ENCODE results near the gene RHOB. TPM values are rescaled to one million over a fixed set of nuclear protein-coding genes. Genes with fewer than 3 reads are reported as not detected.
A peak's percentile ranks its signal among the peaks of the same experiment; 100 is the strongest.
"Not testable (repeated sequence)": the region's sequence is repeated elsewhere in the genome, so short reads cannot be mapped to it uniquely, and the experiment has no call there.

RHOB gene
- total RNA-seq, 1 donor from 2014 or later, result 204 TPM

GRCh38 chr2:20411361-20411894, 35.4 kb upstream of the RHOB start:
- Histone ChIP-seq H3K27me3 (ENCODE audit: control insufficient read depth, insufficient read depth, low read length) (no peaks in the 10 kb centered on the region), H3K4me3 (ENCODE audit: low read depth, low read length) (no peak overlapping the region), H3K36me3 (ENCODE audit: control insufficient read depth, insufficient read depth, low read length) (no peaks in the 10 kb centered on the region)
- TF ChIP-seq CTCF (IDR thresholded peaks at IDR 0.05; ENCODE audit: insufficient read depth, low read length, poor library complexity, severe bottlenecking), result peak; percentile 78
- DNase-seq (ENCODE audit: low read depth), result no peak

GRCh38 chr2:20414806-20415205, 32.1 kb upstream of the RHOB start:
- Histone ChIP-seq H3K36me3 (ENCODE audit: control insufficient read depth, insufficient read depth, low read length) (no peaks in the 10 kb centered on the region), H3K4me3 (ENCODE audit: low read depth, low read length) (no peak overlapping the region), H3K27me3 (ENCODE audit: control insufficient read depth, insufficient read depth, low read length) (no peaks in the 10 kb centered on the region)
- TF ChIP-seq CTCF (IDR thresholded peaks at IDR 0.05; ENCODE audit: insufficient read depth, low read length, poor library complexity, severe bottlenecking), result no peak
- DNase-seq (ENCODE audit: low read depth), result no peak

- no peaks in the 10 kb centered on the region for H3K36me3 ChIP-seq (ENCODE audit: control insufficient read depth, insufficient read depth, low read length)
- no peak for TF ChIP-seq CTCF (IDR thresholded peaks at IDR 0.05; ENCODE audit: insufficient read depth, low read length, poor library complexity, severe bottlenecking)
- DNase-seq (ENCODE audit: low read depth), result no peak
- no peaks in the 10 kb centered on the region for H3K27me3 ChIP-seq (ENCODE audit: control insufficient read depth, insufficient read depth, low read length)
- no peak overlapping the region for H3K4me3 ChIP-seq (ENCODE audit: low read depth, low read length)
Measured at GRCh38 chr2:20415511-20415918, 31.4 kb upstream of the RHOB start.

- no peaks in the 10 kb centered on the region for H3K27me3 ChIP-seq (ENCODE audit: control insufficient read depth, insufficient read depth, low read length)
- TF ChIP-seq CTCF (IDR thresholded peaks at IDR 0.05; ENCODE audit: insufficient read depth, low read length, poor library complexity, severe bottlenecking), result no peak
- DNase-seq (ENCODE audit: low read depth), result no peak
- no peaks in the 10 kb centered on the region for H3K36me3 ChIP-seq (ENCODE audit: control insufficient read depth, insufficient read depth, low read length)
- H3K4me3 ChIP-seq (ENCODE audit: low read depth, low read length), result no peak overlapping the region
Measured at GRCh38 chr2:20416723-20417122, 30.2 kb upstream of the RHOB start.

GRCh38 chr2:20417230-20417821, 29.5 kb upstream of the RHOB start:
- not testable (repeated sequence) for H3K36me3 ChIP-seq (ENCODE audit: control insufficient read depth, insufficient read depth, low read length); DNase-seq (ENCODE audit: low read depth); H3K27me3 ChIP-seq (ENCODE audit: control insufficient read depth, insufficient read depth, low read length); H3K4me3 ChIP-seq (ENCODE audit: low read depth, low read length)

- Histone ChIP-seq H3K4me3 (ENCODE audit: low read depth, low read length) (no peak overlapping the region), H3K36me3 (ENCODE audit: control insufficient read depth, insufficient read depth, low read length) (no peaks in the 10 kb centered on the region), H3K27me3 (ENCODE audit: control insufficient read depth, insufficient read depth, low read length) (no peaks in the 10 kb centered on the region)
- no peak for TF ChIP-seq CTCF (IDR thresholded peaks at IDR 0.05; ENCODE audit: insufficient read depth, low read length, poor library complexity, severe bottlenecking)
- DNase-seq (ENCODE audit: low read depth), result no peak
Measured at GRCh38 chr2:20418519-20418918, 28.4 kb upstream of the RHOB start.
